Right lobe of liver (tissue), 6 donors: Measurements from ENCODE around the gene CACHD1. TPM values are rescaled to one million over a fixed set of nuclear protein-coding genes. Genes with fewer than 3 reads are reported as not detected.

Experiments
- ATAC-seq, 4 donors: fragments of 200-7000 bp; cut with Tn5 transposase; one replicate each; pipeline ENCODE4 v1.9.1; 2020; ENCODE audit warnings: mild to moderate bottlenecking in 4 of 4, moderate library complexity in 4 of 4
- DNase-seq, 3 donors: peaks; one replicate each; pipeline ENCODE4 v3.0.0-alpha.2; 2020
- H3K27ac ChIP-seq, 3 donors: fragments of 200-600 bp; one replicate each; pipeline ENCODE4 v1.8.0; 2022
- H3K27me3 ChIP-seq, 2 donors: fragments of 200-600 bp; one replicate each; pipeline ENCODE4 v1.8.0; 2022
- H3K36me3 ChIP-seq, 4 donors: fragments of 200-600 bp; sonication (generic) in 1 of 4; one replicate each; pipeline versions ENCODE4 v1.5.1 to v1.8.0; 2017 to 2022; ENCODE audit warnings: control low read depth in 1 of 4
- H3K4me1 ChIP-seq, 4 donors: fragments of 200-600 bp; sonication (generic) in 1 of 4; one replicate each; pipeline versions ENCODE4 v1.5.1 to v1.8.0; 2017 to 2022; ENCODE audit warnings: control low read depth in 1 of 4
- H3K4me3 ChIP-seq, 3 donors: fragments of 200-600 bp; one replicate each; pipeline ENCODE4 v1.8.0; 2022
- H3K9me3 ChIP-seq, 4 donors: fragments of 200-600 bp; sonication (generic) in 1 of 4; one replicate each; pipeline versions ENCODE4 v1.5.1 to v1.8.0; 2017 to 2022; ENCODE audit warnings: control low read depth in 1 of 4
- POLR2A ChIP-seq: fragments of 450-650 bp; IDR thresholded peaks from one replicate; pipeline ENCODE4 v1.6.1; 2017; ENCODE audit warnings: antibody characterized with exemption, mild to moderate bottlenecking
- WGBS: methylation state at CpG from one replicate; pipeline ENCODE4 v1.1.6; 2018; ENCODE audit warnings: low coverage, low lambda C conversion rate; ENCODE audit not compliant: insufficient coverage; ENCODE audit errors: missing lambda C conversion rate; 5-methylcytosine and 5-hydroxymethylcytosine counted together
- intact Hi-C, 2 donors: fragments of 100-400 bp; cut with DNase I; formaldehyde crosslinking; loops; one replicate each; pipeline versions ENCODE4 v1.11.2 to v1.14.1; 2022
- total RNA-seq, 6 experiments: library from RNA; depleted of rRNA in 2 of 6; stranded (reverse); fragments of >200 nt in 2 of 6; fragmentation: NEBNext Ultra II Directional in 3 of 6; extraction: Animal tissue kit (Norgen Biotek cat#: 25700) in 3 of 6; gene quantifications; one replicate each; pipeline versions ENCODE4 v1.1.0 to v1.2.4, GENCODE V29; 2016 to 2023
- TF ChIP-seq, protein P1 (sequence below), 4 donors: fragments of 200-600 bp in 3 of 4; fragments of 450-650 bp in 1 of 4; IDR thresholded peaks; one replicate each; pipeline versions ENCODE4 v1.5.1 to v1.8.0; 2016 to 2022; ENCODE audit warnings: antibody characterized with exemption in 4 of 4, mild to moderate bottlenecking in 2 of 4
- donor health status: DM: no; HTN: yes; CAD: no.
- donor health status: DM: no; HTN: no; CAD: no.
- donor health status: DM: no; HTN: no; CAD: no.
- donor health status: DM: no; HTN: yes; CAD: no.
- donor health status: DM: no; HTN: yes; CAD: no.

The CACHD1 gene
- total RNA-seq, 6 experiments from 2014 or later = 0.59 to 3.0 (median 1.3) TPM

- no peaks in the 10 kb centered on the region for H3K9me3 ChIP-seq
- ATAC-seq (peak in 3 of 4 donors; percentile 62 to 68 (median 63)), DNase-seq (no peak)
- H3K27me3 ChIP-seq = no peaks in the 10 kb centered on the region
- no peak overlapping the region for H3K4me3 ChIP-seq
- intact Hi-C loops = no loop called here
- no peak for TF ChIP-seq POLR2A
- TF ChIP-seq, protein P1, sequence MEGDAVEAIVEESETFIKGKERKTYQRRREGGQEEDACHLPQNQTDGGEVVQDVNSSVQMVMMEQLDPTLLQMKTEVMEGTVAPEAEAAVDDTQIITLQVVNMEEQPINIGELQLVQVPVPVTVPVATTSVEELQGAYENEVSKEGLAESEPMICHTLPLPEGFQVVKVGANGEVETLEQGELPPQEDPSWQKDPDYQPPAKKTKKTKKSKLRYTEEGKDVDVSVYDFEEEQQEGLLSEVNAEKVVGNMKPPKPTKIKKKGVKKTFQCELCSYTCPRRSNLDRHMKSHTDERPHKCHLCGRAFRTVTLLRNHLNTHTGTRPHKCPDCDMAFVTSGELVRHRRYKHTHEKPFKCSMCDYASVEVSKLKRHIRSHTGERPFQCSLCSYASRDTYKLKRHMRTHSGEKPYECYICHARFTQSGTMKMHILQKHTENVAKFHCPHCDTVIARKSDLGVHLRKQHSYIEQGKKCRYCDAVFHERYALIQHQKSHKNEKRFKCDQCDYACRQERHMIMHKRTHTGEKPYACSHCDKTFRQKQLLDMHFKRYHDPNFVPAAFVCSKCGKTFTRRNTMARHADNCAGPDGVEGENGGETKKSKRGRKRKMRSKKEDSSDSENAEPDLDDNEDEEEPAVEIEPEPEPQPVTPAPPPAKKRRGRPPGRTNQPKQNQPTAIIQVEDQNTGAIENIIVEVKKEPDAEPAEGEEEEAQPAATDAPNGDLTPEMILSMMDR (IDR thresholded peaks at IDR 0.05) = peak in 3 of 4 donors; percentile 11 to 43 (median 22)
- 34% methylated on average over 3 of the region's 3 CpGs for WGBS
- H3K36me3 ChIP-seq = no peaks in the 10 kb centered on the region
- no peak overlapping the region for H3K27ac ChIP-seq
- H3K4me1 ChIP-seq = peaks cover 0 to 11% (median 3%) of the 10 kb centered on the region in 4 donors
Measured at GRCh38 chr1:64490213-64490818, 20.4 kb downstream of the CACHD1 start.

DNA sequence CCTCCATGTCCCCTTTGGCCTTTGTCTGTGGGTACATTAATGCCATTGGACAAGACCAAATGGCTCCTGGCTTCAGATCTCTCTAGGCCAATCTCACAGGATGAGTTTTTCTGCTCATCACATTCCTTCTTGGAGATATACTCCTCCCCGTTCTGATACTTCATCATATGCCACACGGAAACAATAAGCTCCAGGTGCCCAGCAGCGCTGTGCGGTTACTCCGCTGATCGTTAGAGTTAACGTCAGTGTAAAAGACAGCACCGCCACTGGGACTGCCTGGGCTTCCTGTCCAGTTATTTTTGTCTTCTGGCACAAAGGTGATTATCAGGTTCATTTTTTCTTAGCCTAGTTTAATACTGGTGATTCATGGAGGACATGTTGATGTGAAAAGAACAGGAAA lies 22.5 kb downstream of the CACHD1 start:
- Histone ChIP-seq H3K27me3 (no peaks in the 10 kb centered on the region), H3K36me3 (no peaks in the 10 kb centered on the region), H3K4me3 (no peak overlapping the region), H3K9me3 (no peaks in the 10 kb centered on the region), H3K4me1 (peaks cover 0 to 19% (median 6%) of the 10 kb centered on the region in 4 donors), H3K27ac (no peak overlapping the region)
- TF ChIP-seq POLR2A = no peak
- TF ChIP-seq, protein P1 (IDR thresholded peaks at IDR 0.05) = no peak
- WGBS = 89% methylated on average over 8 of the region's 8 CpGs
- ATAC-seq (no peak), DNase-seq (no peak)
- intact Hi-C loops = no loop called here

- Histone ChIP-seq H3K9me3 (no peaks in the 10 kb centered on the region), H3K36me3 (no peaks in the 10 kb centered on the region), H3K27me3 (no peaks in the 10 kb centered on the region), H3K4me1 (peaks cover 0 to 19% (median 6%) of the 10 kb centered on the region in 4 donors), H3K27ac (no peak overlapping the region), H3K4me3 (no peak overlapping the region)
- no peak for ATAC-seq
- intact Hi-C loops = no loop called here
- TF ChIP-seq, protein P1 (IDR thresholded peaks at IDR 0.05) = no peak
- no peak for TF ChIP-seq POLR2A
- no peak for DNase-seq
- 91% methylated on average over 5 of the region's 6 CpGs for WGBS
Measured at GRCh38 chr1:64493831-64494230, 23.9 kb downstream of the CACHD1 start.

- DNase-seq (no peak), ATAC-seq (no peak)
- Histone ChIP-seq H3K4me1 (peaks cover 0 to 19% (median 6%) of the 10 kb centered on the region in 4 donors), H3K9me3 (no peaks in the 10 kb centered on the region), H3K36me3 (no peaks in the 10 kb centered on the region), H3K4me3 (no peak overlapping the region), H3K27me3 (no peaks in the 10 kb centered on the region), H3K27ac (no peak overlapping the region)
- TF ChIP-seq, protein P1 (IDR thresholded peaks at IDR 0.05) = no peak
- TF ChIP-seq POLR2A = no peak
- 44% methylated on average over 2 of the region's 2 CpGs for WGBS
- intact Hi-C loops = no loop called here
Measured at GRCh38 chr1:64494659-64495058, 24.7 kb downstream of the CACHD1 start.
